Neural progenitor cell (in vitro differentiated cells): Measurements from ENCODE around the gene NFATC4.

Source experiments
- EZH2phosphoT487 ChIP-seq: fragments of 200-600 bp; sonication (generic); IDR thresholded peaks from 2 replicates; pipeline ENCODE4 v1.6.1; 2017; ENCODE audit warnings: antibody characterized with exemption
- TF ChIP-seq, protein P1 (sequence below): fragments of 200-600 bp; sonication (generic); IDR thresholded peaks from 2 replicates; pipeline ENCODE4 v1.5.1; 2017; ENCODE audit warnings: antibody characterized with exemption, mild to moderate bottlenecking

- TF ChIP-seq, protein P1, sequence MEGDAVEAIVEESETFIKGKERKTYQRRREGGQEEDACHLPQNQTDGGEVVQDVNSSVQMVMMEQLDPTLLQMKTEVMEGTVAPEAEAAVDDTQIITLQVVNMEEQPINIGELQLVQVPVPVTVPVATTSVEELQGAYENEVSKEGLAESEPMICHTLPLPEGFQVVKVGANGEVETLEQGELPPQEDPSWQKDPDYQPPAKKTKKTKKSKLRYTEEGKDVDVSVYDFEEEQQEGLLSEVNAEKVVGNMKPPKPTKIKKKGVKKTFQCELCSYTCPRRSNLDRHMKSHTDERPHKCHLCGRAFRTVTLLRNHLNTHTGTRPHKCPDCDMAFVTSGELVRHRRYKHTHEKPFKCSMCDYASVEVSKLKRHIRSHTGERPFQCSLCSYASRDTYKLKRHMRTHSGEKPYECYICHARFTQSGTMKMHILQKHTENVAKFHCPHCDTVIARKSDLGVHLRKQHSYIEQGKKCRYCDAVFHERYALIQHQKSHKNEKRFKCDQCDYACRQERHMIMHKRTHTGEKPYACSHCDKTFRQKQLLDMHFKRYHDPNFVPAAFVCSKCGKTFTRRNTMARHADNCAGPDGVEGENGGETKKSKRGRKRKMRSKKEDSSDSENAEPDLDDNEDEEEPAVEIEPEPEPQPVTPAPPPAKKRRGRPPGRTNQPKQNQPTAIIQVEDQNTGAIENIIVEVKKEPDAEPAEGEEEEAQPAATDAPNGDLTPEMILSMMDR: no peak
- no peak for TF ChIP-seq EZH2phosphoT487
These were observed 203 bp downstream of the NFATC4 start for GRCh38 chr14:24368212-24368561.
